Nephron progenitor cell (in vitro differentiated cells): ENCODE data around the gene MAPK8IP3.

ENCODE experiments used
- DNase-seq: peaks from one replicate; pipeline ENCODE4 v3.0.0; 2021
- H3K27ac Mint-ChIP-seq: 2 replicates; pipeline ENCODE4 v1.8.0; 2021; ENCODE audit warnings: mild to moderate bottlenecking, moderate library complexity, mixed read lengths
- H3K27me3 Mint-ChIP-seq: 2 replicates; pipeline ENCODE4 v1.8.0; 2021; ENCODE audit warnings: mild to moderate bottlenecking, low read depth, mixed read lengths; ENCODE audit not compliant: poor library complexity
- H3K36me3 Mint-ChIP-seq: 2 replicates; pipeline ENCODE4 v1.8.0; 2021; ENCODE audit warnings: low read depth, mixed read lengths
- H3K4me1 Mint-ChIP-seq: 2 replicates; pipeline ENCODE4 v1.8.0; 2021; ENCODE audit warnings: mixed read lengths
- H3K4me3 Mint-ChIP-seq: 2 replicates; pipeline ENCODE4 v1.8.0; 2021; ENCODE audit warnings: mild to moderate bottlenecking, moderate library complexity, mixed read lengths
- H3K9me3 Mint-ChIP-seq: 2 replicates; pipeline ENCODE4 v1.8.0; 2021; ENCODE audit warnings: mild to moderate bottlenecking, moderate library complexity, mixed read lengths
- CTCF ChIP-seq: fragments of 200-600 bp; sonication (generic); IDR thresholded peaks from 2 replicates; pipeline ENCODE4 v1.5.0; 2021; ENCODE audit warnings: antibody characterized with exemption

Gene MAPK8IP3

GRCh38 chr16:1662543-1662942 is 43.5 kb upstream of the MAPK8IP3 start:
- peaks cover 31% of the 10 kb centered on the region for H3K36me3 Mint-ChIP-seq
- no peaks in the 10 kb centered on the region for H3K4me1 Mint-ChIP-seq
- no peak for DNase-seq
- no peak overlapping the region for H3K4me3 Mint-ChIP-seq
- peak overlapping the region; percentile 92 for H3K27ac Mint-ChIP-seq
- peaks cover 6% of the 10 kb centered on the region for H3K27me3 Mint-ChIP-seq
- TF ChIP-seq CTCF = no peak
- no peaks in the 10 kb centered on the region for H3K9me3 Mint-ChIP-seq

GRCh38 chr16:1665829-1666228 is 40.2 kb upstream of the MAPK8IP3 start:
- Mint-ChIP-seq H3K27me3 (no peaks in the 10 kb centered on the region), H3K4me3 (no peak overlapping the region), H3K36me3 (peaks cover 45% of the 10 kb centered on the region), H3K27ac (no peak overlapping the region), H3K4me1 (no peaks in the 10 kb centered on the region), H3K9me3 (no peaks in the 10 kb centered on the region)
- no peak for TF ChIP-seq CTCF
- no peak for DNase-seq

GRCh38 chr16:1666316-1666715 is 39.7 kb upstream of the MAPK8IP3 start:
- H3K4me1 Mint-ChIP-seq = no peaks in the 10 kb centered on the region
- no peak overlapping the region for H3K27ac Mint-ChIP-seq
- no peaks in the 10 kb centered on the region for H3K9me3 Mint-ChIP-seq
- H3K36me3 Mint-ChIP-seq = peaks cover 50% of the 10 kb centered on the region
- no peaks in the 10 kb centered on the region for H3K27me3 Mint-ChIP-seq
- no peak overlapping the region for H3K4me3 Mint-ChIP-seq
- DNase-seq = no peak
- TF ChIP-seq CTCF = no peak

- Mint-ChIP-seq H3K36me3 (peaks cover 53% of the 10 kb centered on the region), H3K4me1 (no peaks in the 10 kb centered on the region), H3K4me3 (no peak overlapping the region), H3K9me3 (no peaks in the 10 kb centered on the region), H3K27me3 (no peaks in the 10 kb centered on the region), H3K27ac (no peak overlapping the region)
- DNase-seq = no peak
- no peak for TF ChIP-seq CTCF
Observed at GRCh38 chr16:1667271-1667670, 38.7 kb upstream of the MAPK8IP3 start.

GRCh38 chr16:1667916-1668315 is 38.1 kb upstream of the MAPK8IP3 start:
- DNase-seq = no peak
- Mint-ChIP-seq H3K36me3 (peaks cover 56% of the 10 kb centered on the region), H3K4me3 (no peak overlapping the region), H3K27ac (no peak overlapping the region), H3K9me3 (no peaks in the 10 kb centered on the region), H3K4me1 (no peaks in the 10 kb centered on the region), H3K27me3 (no peaks in the 10 kb centered on the region)
- no peak for TF ChIP-seq CTCF

GRCh38 chr16:1668612-1669319 is 37.2 kb upstream of the MAPK8IP3 start:
- Mint-ChIP-seq H3K27ac (no peak overlapping the region), H3K9me3 (no peaks in the 10 kb centered on the region), H3K4me1 (no peaks in the 10 kb centered on the region), H3K27me3 (no peaks in the 10 kb centered on the region), H3K36me3 (peaks cover 61% of the 10 kb centered on the region), H3K4me3 (no peak overlapping the region)
- TF ChIP-seq CTCF = no peak
- DNase-seq = no peak
